Fibroblast of pulmonary artery (primary cell): ENCODE results near the gene MTCH2.
"Not testable (repeated sequence)": the region's sequence is repeated elsewhere in the genome, so short reads cannot be mapped to it uniquely, and the experiment has no call there.

Source experiments
- DNase-seq: peaks from one replicate; pipeline ENCODE4 v3.0.0-alpha.2; 2010; ENCODE audit warnings: low read depth
- H3K4me3 ChIP-seq: replicated peaks from 2 replicates; pipeline ENCODE4 v1.5.1; 2011; ENCODE audit warnings: low read depth, mild to moderate bottlenecking, control low read depth, low read length, moderate library complexity
- TF ChIP-seq, protein P1 (sequence below): IDR thresholded peaks from 2 replicates; pipeline ENCODE4 v1.5.1; 2011; ENCODE audit warnings: mild to moderate bottlenecking, control low read depth, low read length, inconsistent platforms; ENCODE audit errors: missing control alignments

MTCH2 gene

DNA sequence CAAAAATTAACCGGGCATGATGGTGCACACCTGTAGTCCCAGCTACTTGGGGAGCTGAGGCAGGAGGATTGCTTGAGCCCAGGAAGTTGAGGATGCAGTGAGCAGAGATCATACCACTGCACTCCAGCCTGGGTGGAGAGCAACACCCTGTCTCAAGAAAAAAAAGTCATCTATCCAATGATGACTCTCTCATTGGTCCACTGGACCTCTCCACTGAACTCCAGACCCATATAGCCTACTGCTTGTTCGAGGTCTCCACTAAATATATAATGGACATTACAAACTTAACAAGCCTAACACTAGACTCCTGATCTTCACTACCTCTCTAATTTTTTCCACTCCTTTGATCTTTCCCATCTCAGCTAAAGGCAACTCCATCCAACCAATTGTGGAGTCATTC, 33.5 kb upstream of the MTCH2 start:
- TF ChIP-seq, protein P1, sequence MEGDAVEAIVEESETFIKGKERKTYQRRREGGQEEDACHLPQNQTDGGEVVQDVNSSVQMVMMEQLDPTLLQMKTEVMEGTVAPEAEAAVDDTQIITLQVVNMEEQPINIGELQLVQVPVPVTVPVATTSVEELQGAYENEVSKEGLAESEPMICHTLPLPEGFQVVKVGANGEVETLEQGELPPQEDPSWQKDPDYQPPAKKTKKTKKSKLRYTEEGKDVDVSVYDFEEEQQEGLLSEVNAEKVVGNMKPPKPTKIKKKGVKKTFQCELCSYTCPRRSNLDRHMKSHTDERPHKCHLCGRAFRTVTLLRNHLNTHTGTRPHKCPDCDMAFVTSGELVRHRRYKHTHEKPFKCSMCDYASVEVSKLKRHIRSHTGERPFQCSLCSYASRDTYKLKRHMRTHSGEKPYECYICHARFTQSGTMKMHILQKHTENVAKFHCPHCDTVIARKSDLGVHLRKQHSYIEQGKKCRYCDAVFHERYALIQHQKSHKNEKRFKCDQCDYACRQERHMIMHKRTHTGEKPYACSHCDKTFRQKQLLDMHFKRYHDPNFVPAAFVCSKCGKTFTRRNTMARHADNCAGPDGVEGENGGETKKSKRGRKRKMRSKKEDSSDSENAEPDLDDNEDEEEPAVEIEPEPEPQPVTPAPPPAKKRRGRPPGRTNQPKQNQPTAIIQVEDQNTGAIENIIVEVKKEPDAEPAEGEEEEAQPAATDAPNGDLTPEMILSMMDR: no peak
- H3K4me3 ChIP-seq: no peak overlapping the region
- no peak for DNase-seq

DNA sequence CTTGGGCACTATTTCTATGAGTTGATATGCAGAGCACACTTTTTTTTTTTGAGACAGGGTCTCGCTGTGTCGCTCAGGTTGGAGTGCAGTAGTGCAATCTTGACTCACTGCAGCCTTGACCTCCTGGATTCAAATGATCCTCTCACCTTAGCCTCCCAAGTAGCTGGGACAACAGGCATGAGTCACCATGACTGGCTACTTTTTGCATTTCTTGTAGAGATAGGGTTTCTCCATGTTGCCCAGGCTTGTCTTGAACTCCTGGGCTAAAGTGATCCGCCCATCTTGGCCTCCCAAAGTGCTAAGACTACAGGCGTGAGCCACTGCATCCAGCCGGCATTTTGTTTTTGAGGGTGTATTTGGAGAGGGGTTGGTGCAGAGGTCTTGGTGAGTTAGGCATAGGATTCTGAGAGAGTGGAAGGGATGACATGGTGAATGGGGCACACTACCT, 29.9 kb upstream of the MTCH2 start:
- peak; percentile 9 for DNase-seq
- H3K4me3 ChIP-seq: no peak overlapping the region
- TF ChIP-seq, protein P1: no peak

DNA sequence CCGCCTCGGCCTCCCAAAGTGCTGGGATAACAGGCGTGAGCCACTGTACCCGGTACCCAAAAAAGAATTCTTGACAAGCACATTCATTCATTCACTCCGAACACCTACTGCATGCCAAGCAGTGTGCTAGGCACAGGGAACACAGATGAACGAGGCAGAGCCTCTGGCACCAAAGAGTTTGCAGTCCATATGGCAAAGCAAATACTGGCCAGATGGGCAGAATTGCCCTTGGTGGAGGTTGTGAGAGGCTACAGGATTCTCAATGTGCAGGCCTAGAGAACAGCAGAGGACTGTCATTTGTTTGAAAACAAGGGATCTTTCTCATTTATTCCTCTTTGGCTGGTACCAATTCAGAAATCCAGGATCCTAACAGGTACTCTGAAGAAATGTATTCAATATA, 27.5 kb upstream of the MTCH2 start:
- DNase-seq: no peak
- H3K4me3 ChIP-seq: no peak overlapping the region
- TF ChIP-seq, protein P1: no peak

DNA sequence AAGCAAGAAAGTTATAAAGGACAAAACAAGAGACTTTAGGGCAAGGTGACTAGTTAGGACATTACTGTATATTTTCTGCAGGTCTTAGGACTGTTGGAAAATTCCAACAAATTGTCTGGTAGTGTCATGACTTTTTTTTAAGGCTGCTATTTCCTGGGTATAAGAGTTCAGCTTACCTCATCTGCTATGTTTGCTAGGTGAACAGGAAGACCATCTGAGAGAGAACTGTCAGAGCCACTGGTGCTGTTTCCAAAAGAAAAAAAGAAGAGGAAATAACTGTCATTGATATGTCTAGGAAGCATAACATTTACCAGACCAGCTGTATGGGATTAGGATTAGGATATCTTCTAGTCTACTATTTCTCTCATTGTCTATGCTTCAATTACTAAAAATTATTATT, 26.3 kb upstream of the MTCH2 start:
- TF ChIP-seq, protein P1: no peak
- DNase-seq: no peak
- H3K4me3 ChIP-seq: no peak overlapping the region

DNA sequence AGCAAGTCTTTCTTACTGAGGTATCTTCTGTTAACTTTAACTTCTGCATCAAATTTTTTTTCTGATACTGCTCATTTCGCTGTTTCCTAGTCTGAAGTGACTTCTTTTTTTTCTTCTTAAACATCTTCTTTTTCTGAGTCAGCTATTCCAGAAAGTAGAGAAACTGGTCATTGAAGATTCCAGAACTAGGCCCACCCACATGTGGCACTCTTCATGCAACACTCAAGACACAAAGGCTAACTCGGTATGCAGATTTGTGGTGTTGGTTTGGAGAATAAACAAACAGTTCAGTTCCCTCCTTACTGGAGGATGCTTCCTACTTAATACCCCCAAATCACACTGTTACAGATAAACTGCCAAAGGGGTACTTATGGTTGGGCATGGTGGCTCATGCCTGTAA, 25.2 kb upstream of the MTCH2 start:
- H3K4me3 ChIP-seq: no peak overlapping the region
- DNase-seq: no peak
- TF ChIP-seq, protein P1: no peak

DNA sequence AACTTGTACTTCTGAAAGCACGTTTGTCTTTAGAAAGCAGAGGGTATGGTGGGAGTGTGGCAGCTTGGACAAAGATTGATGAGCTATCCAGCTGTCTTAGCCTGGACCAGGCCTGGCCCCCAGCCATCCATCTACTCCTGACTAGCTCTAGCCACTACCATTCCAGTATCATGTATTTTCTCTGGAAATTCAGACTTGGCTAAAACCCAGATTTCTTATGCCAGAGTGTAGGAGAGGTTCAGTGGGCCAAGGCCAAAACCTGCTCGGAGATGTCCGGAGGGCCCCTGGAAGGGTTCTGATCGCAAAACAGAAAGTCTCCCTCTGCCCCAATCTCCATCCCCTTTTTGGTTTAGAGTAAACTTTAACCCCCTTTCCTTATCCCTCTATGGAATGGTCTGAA, 24.8 kb upstream of the MTCH2 start:
- TF ChIP-seq, protein P1: no peak
- peak; percentile 5 for DNase-seq
- H3K4me3 ChIP-seq: no peak overlapping the region

DNA sequence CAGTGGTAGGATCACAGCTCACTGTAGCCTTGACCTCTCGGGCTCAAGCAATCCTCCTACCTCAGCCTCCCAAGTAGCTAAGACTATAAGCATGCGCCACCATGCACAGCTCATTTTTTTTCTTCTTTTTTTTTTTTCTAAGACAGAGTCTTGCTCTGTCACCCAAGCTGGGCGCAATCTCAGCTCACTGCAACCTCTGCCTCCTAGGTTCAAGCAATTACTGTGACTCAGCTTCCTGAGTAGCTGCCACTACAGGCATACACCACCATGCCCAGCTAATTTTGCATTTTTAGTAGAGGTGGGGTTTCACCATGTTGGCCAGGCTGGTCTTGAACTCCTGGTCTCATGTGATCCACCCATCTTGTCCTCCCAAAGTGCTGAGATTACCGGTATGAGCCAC, 22.6 kb upstream of the MTCH2 start:
- H3K4me3 ChIP-seq, DNase-seq: not testable (repeated sequence)
